PFSK-1 (cell line): Measurements from ENCODE around the gene RCC2.
A peak's percentile ranks its signal among the peaks of the same experiment; 100 is the strongest.

ENCODE experiments used
- FOXP2 ChIP-seq: optimal IDR thresholded peaks from 2 replicates; pipeline ENCODE3; 2011; ENCODE audit warnings: borderline replicate concordance, control low read depth, inconsistent platforms; ENCODE audit not compliant: insufficient read depth; ENCODE audit errors: extremely low read length, extremely low read depth
- POLR2AphosphoS5 ChIP-seq: IDR thresholded peaks from 2 replicates; pipeline ENCODE4 v1.6.1; 2012; ENCODE audit warnings: low read depth, mild to moderate bottlenecking, control low read depth, low read length, moderate library complexity
- REST ChIP-seq, 2 experiments: IDR thresholded peaks; 2 replicates each; pipeline versions ENCODE4 v1.6.1 to v1.8.0; 2011 to 2012; ENCODE audit warnings: low read depth in 2 of 2, low read length in 2 of 2, control low read depth in 1 of 2, inconsistent platforms in 1 of 2, mild to moderate bottlenecking in 1 of 2, moderate library complexity in 1 of 2; ENCODE audit not compliant: insufficient read depth in 1 of 2
- SIN3A ChIP-seq: IDR thresholded peaks from 2 replicates; pipeline ENCODE4 v1.6.1; 2012; ENCODE audit warnings: mild to moderate bottlenecking, low read length, moderate library complexity, borderline replicate concordance; ENCODE audit not compliant: insufficient read depth
- TAF1 ChIP-seq: IDR thresholded peaks from 2 replicates; pipeline ENCODE4 v1.6.1; 2012; ENCODE audit warnings: low read length, control low read depth, borderline replicate concordance; ENCODE audit not compliant: insufficient read depth

The RCC2 gene

GRCh38 chr1:17440827-17441168, 1.3 kb upstream of the RCC2 start:
- TF ChIP-seq POLR2AphosphoS5 (no peak), SIN3A (no peak), FOXP2 (no peak), TAF1 (no peak), REST (IDR thresholded peaks at IDR 0.05; ENCODE audit: insufficient read depth in 1 of 2, low read depth in 2 of 2, low read length in 2 of 2) (no peak)

DNA sequence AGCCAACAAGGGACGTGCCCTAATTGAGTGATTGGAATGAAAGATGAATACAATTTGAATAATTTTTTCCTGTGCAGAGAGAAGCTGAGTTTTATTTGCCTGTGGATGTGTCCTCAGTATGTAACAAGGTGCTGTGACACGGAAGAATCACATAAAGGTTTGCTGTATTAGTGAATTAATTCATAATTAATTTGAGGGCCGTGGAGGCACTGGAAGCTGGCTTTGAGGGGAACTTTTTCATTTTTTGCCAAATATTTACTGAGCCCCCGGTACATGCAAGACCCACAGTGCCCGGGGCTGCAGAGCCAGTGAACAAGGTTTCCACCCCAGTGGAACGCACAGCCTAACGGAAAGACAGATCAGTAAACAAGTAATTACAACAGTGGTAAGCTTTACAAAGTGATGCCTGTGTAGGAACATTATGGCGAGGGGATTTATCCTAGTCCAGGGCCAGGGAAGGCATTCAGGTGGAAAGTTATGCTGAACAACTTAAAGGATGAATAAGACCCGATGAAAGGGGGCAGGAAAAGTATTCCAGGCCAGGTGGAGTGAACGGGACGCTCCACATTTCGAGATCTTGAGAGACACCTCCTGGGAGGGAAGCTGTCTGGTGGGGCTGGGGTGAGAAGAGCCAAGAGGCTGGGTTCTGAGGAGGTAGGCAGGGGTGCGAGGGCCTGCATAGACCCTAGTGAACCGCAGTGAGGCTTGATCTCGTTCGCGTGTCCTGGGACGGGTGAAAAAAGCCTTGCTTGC, 773 bp upstream of the RCC2 start:
- TF ChIP-seq POLR2AphosphoS5: no peak
- TF ChIP-seq REST (IDR thresholded peaks at IDR 0.05; ENCODE audit: insufficient read depth in 1 of 2, low read depth in 2 of 2, low read length in 2 of 2): no peak
- no peak for TF ChIP-seq TAF1
- no peak for TF ChIP-seq SIN3A
- TF ChIP-seq FOXP2: no peak

DNA sequence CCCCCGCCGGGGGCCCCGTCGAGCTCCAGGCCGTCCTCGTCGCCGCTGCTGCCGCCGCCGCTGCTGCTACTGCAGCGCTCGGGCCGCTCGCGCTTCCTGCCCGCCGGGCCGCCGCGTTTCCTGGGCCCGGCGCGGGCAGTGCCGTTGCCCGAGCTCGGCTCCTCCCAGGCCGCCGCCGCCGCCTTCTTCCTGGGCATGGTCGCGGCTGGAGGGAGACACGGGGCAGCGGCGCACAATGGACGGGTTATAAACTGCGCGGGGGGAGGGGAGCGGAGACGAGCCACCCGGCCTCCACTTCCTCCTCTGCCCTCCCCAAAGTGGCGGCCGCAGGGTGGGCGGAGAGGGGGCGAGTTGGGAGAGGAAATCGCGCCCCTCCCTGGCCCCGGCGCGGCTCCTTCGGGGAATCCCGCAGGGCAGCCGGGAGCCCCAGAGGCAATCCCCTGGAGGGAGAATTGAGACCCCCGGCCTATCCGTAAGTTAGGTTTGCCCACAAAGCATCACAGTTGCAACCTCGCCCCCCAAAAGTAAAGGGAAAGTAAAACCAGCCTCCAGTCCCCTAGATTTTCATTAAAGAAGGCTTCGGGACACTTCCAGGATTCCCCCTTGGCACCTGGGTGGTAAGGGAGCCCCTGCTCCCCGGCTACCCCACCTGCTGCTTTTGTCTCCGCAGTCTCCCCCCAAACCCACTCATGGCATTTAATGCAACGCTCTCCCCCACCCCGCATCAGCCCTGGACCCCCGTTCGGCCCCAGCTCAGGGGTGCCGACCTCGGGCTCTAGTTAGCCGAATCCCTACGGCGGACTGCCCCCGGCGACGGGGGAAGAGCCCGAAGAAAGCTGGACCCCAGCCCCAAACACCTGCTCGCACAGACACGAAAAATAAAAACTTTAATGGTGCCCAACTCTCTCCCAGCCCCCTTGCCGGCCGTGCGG, 893 bp downstream of the RCC2 start:
- peak; percentile 34; the same call in 1 of the 2 replicates for TF ChIP-seq POLR2AphosphoS5
- no peak for TF ChIP-seq REST (IDR thresholded peaks at IDR 0.05; ENCODE audit: insufficient read depth in 1 of 2, low read depth in 2 of 2, low read length in 2 of 2)

GRCh38 chr1:17437580-17438317, 1.7 kb downstream of the RCC2 start:
- no peak for TF ChIP-seq POLR2AphosphoS5
- TF ChIP-seq REST (IDR thresholded peaks at IDR 0.05; ENCODE audit: insufficient read depth in 1 of 2, low read depth in 2 of 2, low read length in 2 of 2): no peak
- TF ChIP-seq FOXP2: no peak
- TF ChIP-seq TAF1: no peak
- TF ChIP-seq SIN3A: no peak
